Hindlimb muscle (tissue), 1 donor: ENCODE data around the gene MZT2A. TPM values are rescaled to one million over a fixed set of nuclear protein-coding genes. Genes with fewer than 3 reads are reported as not detected.
A peak's percentile ranks its signal among the peaks of the same experiment; 100 is the strongest.
"Not testable (repeated sequence)": the region's sequence is repeated elsewhere in the genome, so short reads cannot be mapped to it uniquely, and the experiment has no call there.

Source experiments
- DNase-seq: peaks from one replicate; pipeline ENCODE4 v3.0.0-alpha.2; 2013
- polyA plus RNA-seq: library from polyadenylated mRNA; unstranded; fragments of 120-200 nt; gene quantifications from one replicate; pipeline ENCODE4 v1.2.1, GENCODE V29; 2013; ENCODE audit not compliant: insufficient read length

Gene MZT2A
- polyA plus RNA-seq, 1 donor = 55.5 TPM

DNA sequence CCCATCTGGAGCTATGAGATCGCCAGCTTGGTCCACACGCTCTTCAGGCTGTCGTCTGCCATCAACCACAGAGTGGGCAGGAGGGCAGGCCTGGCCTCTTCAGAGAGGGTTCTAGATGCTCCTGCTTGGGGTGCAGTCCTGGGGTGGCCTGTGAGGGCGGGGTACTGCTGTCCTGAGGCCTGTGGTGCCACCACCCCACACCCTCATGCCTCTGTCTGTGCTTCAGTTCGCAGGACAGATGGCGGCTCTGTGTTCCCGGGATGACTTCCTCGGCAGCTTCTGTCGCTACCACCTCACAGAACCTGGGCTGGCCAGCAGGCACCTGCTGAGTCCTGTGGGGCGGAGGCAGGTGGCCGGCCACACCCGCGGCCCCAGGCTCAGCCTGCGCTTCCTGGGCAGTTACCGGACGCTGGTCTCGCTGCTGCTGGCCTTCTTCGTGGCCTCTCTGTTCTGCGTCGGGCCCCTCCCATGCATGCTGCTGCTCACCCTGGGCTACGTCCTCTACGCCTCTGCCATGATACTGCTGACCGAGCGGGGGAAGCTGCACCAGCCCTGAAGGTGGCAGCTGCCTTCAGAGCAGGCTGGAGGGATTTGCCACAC, 27.8 kb upstream of the MZT2A start:
- DNase-seq = not testable (repeated sequence)

- DNase-seq = no peak
These were observed 27.3 kb upstream of the MZT2A start for GRCh38 chr2:131519466-131519865.

GRCh38 chr2:131518531-131518930, 26.3 kb upstream of the MZT2A start:
- not testable (repeated sequence) for DNase-seq

GRCh38 chr2:131517856-131518255, 25.7 kb upstream of the MZT2A start:
- DNase-seq = not testable (repeated sequence)

DNA sequence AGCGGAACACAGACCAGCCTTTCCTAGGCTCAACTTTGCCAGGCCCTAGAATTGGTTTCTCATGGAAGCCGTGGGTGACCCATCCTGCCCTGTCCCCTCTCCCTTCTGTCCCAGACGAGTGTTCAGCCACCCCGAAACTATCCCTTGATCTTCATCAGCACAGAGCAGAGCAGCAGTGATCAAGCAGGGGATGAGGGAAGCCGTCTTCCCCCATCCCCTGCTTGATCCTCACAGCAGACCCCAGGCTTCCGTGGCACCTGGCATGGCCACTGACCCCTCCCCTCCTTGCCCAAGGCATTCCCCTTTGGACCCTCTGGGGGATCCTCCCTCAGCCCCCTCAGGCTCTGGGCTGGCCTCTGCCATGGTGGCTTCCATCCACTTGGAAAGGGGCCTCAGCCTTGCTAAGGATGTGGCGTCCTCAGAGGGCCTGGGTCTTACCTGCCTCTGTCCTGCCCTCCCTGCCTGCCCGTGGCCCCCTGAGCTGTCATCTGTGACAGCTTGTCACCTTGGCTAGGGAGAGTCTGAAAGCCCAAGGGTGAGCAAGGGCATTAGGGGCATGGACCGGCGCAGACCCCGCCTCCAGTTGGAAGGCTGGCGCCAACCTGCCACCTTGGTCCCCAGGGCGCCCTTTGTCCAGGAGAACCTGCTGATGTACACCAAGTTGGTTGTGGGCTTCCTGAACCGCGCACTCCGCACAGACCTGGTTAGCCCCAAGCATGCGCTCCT, 25.1 kb upstream of the MZT2A start:
- DNase-seq = no peak

DNA sequence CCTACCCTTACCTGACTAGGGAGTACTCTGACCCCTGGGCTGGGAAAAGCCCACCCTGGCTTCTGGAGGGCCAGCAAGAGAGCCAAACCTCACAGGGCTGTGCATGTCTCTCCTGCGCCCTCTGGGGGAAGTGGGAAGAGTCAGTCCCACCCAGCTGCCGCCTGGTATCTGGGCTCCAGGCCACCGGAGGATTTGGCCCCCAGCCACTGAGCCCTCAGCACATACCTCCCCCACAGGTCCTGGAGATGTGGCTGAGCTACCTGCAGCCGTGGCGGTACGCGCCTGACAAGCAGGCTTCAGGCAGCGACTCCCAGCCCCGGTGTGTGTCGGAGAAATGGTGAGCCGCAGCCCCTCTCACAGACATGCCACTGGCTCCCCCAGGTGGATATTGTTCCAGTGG, 24.4 kb upstream of the MZT2A start:
- not testable (repeated sequence) for DNase-seq

GRCh38 chr2:131516011-131516410, 23.8 kb upstream of the MZT2A start:
- no peak for DNase-seq

- not testable (repeated sequence) for DNase-seq
These were observed 23.0 kb upstream of the MZT2A start for GRCh38 chr2:131515235-131515634.

DNA sequence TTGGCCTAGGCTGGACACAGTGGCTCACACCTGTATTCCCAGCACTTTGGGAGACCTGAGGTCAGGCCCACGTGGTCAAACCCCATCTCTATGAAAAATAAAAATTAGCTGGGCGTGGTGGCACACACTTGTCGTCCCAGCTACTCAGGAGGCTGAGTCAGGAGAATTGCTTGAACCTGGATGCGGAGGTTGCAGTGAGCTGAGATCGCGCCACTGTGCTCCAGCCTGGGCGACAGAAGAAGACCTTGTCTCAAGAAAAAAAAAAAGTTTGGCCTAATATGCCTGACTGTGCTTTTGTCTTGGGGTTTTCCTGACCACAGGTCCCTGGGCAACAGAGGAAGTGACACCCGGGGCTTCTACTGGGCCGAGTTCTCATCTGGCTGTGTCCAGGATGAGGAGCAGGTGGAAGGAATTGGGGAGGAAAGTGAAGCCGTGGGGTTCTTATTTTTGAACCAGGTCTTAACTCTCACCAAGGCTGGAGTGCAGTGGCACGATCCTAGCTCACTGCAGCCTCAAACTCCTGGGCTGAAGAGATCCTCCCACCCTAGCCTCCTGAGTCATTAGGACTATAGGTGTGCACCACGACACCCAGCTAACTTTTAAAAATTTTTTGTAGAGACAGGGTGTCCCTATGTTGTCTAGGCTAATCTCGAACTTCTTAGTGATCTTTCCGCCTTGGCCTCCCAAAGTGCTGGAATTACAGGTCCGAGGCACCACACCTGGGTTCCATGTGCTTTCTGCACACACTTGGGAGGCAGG, 22.4 kb upstream of the MZT2A start:
- DNase-seq = not testable (repeated sequence)

- not testable (repeated sequence) for DNase-seq
These were observed 20.0 kb upstream of the MZT2A start for GRCh38 chr2:131511969-131512870.

DNA sequence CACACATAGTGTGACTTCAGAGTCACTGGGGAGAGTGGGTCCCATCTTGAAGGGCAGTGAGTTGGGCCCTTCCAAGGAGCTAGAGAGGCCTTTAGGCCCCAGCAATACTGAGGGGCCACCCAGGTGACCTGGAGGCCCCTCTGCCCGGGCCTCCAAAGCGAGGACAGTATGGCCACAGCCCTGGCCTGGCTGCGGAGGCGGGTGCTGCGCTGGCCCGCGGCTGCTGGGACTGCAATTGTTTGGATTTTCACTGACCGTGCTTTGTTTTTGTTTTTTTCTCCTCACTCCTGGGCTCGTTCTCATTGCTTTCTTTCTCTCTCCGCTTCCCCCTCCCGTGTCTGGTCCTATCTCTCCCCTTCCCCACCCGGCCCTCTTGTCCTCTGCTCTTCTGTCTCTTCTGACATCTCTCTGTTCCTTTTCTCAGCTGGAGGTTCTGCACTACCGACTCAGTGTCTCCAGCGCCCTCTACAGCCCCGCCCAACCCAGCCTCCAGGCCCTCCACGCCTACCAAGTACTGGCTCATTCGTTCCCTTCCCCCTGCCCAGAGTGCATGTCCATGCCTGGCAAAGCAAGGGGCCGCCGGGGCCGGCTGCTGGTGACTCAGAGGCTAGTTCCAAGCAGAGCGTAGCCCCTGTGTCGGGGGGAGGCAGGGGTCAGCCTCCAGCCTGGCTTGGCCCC, 19.2 kb upstream of the MZT2A start:
- not testable (repeated sequence) for DNase-seq

DNA sequence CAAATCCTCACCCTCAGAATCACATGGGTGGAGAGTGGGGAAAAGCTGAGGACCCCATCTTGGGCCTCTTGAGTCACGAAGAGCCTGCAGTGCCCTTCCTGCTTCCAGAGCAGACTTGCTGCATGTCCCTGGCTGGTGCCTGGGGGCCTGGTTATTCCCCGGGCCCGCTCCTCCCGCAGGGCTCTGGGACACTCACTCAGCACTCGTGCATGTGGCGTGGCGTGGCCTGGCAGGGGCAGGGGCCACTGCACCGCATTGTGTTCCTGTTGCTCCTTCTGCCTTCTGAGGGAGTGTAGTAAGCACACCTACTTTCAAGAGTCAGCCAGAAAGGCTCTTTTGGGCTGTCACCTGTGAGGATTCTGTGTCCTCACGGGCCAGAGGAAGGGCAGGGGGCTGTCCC, 17.4 kb upstream of the MZT2A start:
- DNase-seq = no peak

- DNase-seq = not testable (repeated sequence)
These were observed 12.0 kb upstream of the MZT2A start for GRCh38 chr2:131504082-131504750.

GRCh38 chr2:131503587-131503986, 11.4 kb upstream of the MZT2A start:
- DNase-seq = not testable (repeated sequence)

GRCh38 chr2:131498321-131498973, 6.2 kb upstream of the MZT2A start:
- not testable (repeated sequence) for DNase-seq

DNA sequence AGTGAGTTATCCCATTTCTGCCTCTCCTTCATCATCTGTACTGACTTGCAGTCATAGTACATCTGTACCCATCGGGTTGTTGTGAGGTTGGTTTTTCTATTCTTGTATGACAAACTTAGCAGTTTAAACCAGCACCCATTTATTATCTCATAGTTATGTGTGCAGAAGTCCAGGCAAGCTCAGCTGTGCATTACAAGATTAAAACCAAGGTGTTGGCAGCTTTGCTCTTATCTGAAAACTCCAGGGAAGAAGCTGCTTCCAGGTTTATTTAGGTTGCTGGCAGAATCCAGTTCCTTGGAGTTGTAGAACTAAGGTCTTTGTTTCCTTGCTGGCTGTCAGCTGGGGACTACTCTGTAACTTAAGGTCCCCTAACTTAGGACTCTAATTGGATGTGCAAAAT, 3.3 kb upstream of the MZT2A start:
- DNase-seq = not testable (repeated sequence)

- peak; percentile 12 for DNase-seq
These were observed 1.2 kb upstream of the MZT2A start for GRCh38 chr2:131493199-131493968.

- DNase-seq = peak; percentile 92
These were observed 411 bp upstream of the MZT2A start for GRCh38 chr2:131492418-131493198.

DNA sequence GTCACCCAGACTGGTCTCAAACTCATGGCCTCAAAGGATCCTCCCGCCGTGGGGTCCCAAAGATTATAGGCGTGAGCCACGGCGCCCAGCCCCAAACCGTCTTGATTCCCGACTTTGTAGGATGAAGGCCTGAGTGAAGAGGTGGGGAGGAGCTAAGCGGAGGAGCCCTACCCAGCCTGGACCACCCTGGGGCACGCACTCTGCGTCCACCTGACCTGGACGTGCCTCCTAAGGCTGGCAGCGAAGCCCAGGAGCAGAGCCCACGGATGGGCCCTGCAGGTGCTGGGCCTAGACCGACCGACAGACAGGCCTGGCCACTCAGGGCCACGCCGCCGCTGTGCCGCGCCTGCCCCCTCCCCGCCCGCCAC, 744 bp downstream of the MZT2A start:
- DNase-seq = peak; percentile 21
